Aortic smooth muscle cell (primary cell): ENCODE results near the gene ZSCAN32. TPM values are rescaled to one million over a fixed set of nuclear protein-coding genes. Genes with fewer than 3 reads are reported as not detected.

Experiments
- total RNA-seq: library from RNA; depleted of rRNA; stranded (reverse); fragments of >200 nt; gene quantifications from 2 replicates; pipeline ENCODE4 v1.2.3, GENCODE V29; 2014

The ZSCAN32 gene
- total RNA-seq: 9.9 and 10.1 TPM in 2 replicates

GRCh38 chr16:3400779-3401688, at the start of gene ZSCAN32, which contains the start of gene ZNF174:
ZSCAN32 (minus strand) TSS chr16:3401004; CDS start chr16:3397557, 3,447 bp downstream.
ZNF174 (plus strand) TSS chr16:3401215; CDS start chr16:3402005, 790 bp downstream.

GRCh38 chr16:3443108-3444031, 42.6 kb upstream of the ZSCAN32 start, which contains the start of the genes NAA60 and ZNF597:
NAA60 (plus strand) TSS chr16:3443680; CDS start chr16:3476228, 32,548 bp downstream.
ZNF597 (minus strand) TSS chr16:3443504; CDS start chr16:3443153, 351 bp downstream.

DNA sequence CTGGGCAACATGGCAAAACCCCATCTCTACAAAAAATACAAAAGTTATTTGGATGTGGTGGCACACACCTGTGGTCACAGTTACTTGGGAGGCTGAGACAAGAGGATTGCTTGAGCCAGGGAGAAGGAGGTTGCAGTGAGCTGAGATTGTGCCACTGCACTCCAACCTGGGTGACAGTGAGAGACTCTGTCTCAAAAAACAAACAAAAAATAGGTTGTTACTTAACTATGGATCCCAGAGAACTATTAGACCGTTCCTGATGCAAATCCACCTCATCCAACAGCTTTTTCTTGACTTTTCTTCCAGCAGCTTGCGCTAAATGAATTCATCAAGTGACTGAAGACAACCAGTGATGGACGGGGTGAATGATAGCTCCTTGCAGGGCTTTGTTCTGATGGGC, 45.2 kb downstream of the ZSCAN32 start, which contains the start of gene OR2C1:
Gene OR2C1, plus strand, starts transcription at position 301 of the 400 bp plus-strand sequence. Its CDS starts 52 bp downstream, at position 353.

Other genes starting within 250 kb of the ZSCAN32 start
- gene OR1F1, start 212.8 kb downstream of the ZSCAN32 start, total RNA-seq: not detected in 2 replicates
- 6.5 and 8.5 TPM in 2 replicates for gene ZNF200, start 165.8 kb downstream of the ZSCAN32 start, total RNA-seq
- under 0.01 and 0.13 TPM in 2 replicates for gene MEFV, start 144.4 kb downstream of the ZSCAN32 start, total RNA-seq
- gene ZNF263, start 117.5 kb downstream of the ZSCAN32 start, total RNA-seq: 35.3 and 37.9 TPM in 2 replicates
- 5.0 and 7.5 TPM in 2 replicates for gene TIGD7, start 95.6 kb downstream of the ZSCAN32 start, total RNA-seq
- 20.5 and 25.7 TPM in 2 replicates for gene ZNF75A, start 95.5 kb downstream of the ZSCAN32 start, total RNA-seq
- gene OR2C1, start 45.1 kb downstream of the ZSCAN32 start, total RNA-seq: 0.12 and 0.26 TPM in 2 replicates
- 5.8 and 6.9 TPM in 2 replicates for gene ZNF174, start 211 bp upstream of the ZSCAN32 start, total RNA-seq
- 2.3 and 2.4 TPM in 2 replicates for gene ZNF597, start 42.5 kb upstream of the ZSCAN32 start, total RNA-seq
- 8.9 and 13.9 TPM in 2 replicates for gene NAA60, start 42.7 kb upstream of the ZSCAN32 start, total RNA-seq
- not detected in 2 replicates for gene C16orf90, start 94.5 kb upstream of the ZSCAN32 start, total RNA-seq
- gene CLUAP1, start 100.0 kb upstream of the ZSCAN32 start, total RNA-seq: 25.5 and 33.8 TPM in 2 replicates
- 0.06 and 0.13 TPM in 2 replicates for gene NLRC3, start 176.4 kb upstream of the ZSCAN32 start, total RNA-seq
- gene SLX4, start 210.6 kb upstream of the ZSCAN32 start, total RNA-seq: 2.6 and 2.9 TPM in 2 replicates